Upper lobe of left lung (tissue), 4 donors: ENCODE results near the gene KCNK15.

ENCODE experiments used
- EP300 ChIP-seq, 4 donors: sonication (generic); formaldehyde crosslinking; IDR thresholded peaks; one replicate each; pipeline ENCODE4 v1.5.1; 2017; ENCODE audit warnings: antibody characterized with exemption in 4 of 4, control low read depth in 2 of 4
- POLR2A ChIP-seq, 4 donors: fragments of 450-650 bp; IDR thresholded peaks; one replicate each; pipeline ENCODE4 v1.5.1; 2016 to 2017; ENCODE audit warnings: antibody characterized with exemption in 4 of 4, mild to moderate bottlenecking in 2 of 4
- POLR2AphosphoS5 ChIP-seq, 2 donors: sonication (generic); formaldehyde crosslinking; IDR thresholded peaks; one replicate each; pipeline ENCODE4 v1.5.1; 2017; ENCODE audit warnings: antibody characterized with exemption in 2 of 2
- TF ChIP-seq, protein P1 (sequence below), 6 experiments: fragments of 450-650 bp in 4 of 6; fragments of 200-600 bp in 2 of 6; sonication (generic) in 2 of 6; IDR thresholded peaks; one replicate each; pipeline ENCODE4 v1.5.1; 2016 to 2019; ENCODE audit warnings: antibody characterized with exemption in 6 of 6

- TF ChIP-seq POLR2A (IDR thresholded peaks at IDR 0.05) (peak in 1 of 4 donors; percentile 60), POLR2AphosphoS5 (IDR thresholded peaks at IDR 0.05) (peak; percentile 67 to 82), EP300 (IDR thresholded peaks at IDR 0.05) (peak in 3 of 4 donors; percentile 9 to 70 (median 54))
- TF ChIP-seq, protein P1, sequence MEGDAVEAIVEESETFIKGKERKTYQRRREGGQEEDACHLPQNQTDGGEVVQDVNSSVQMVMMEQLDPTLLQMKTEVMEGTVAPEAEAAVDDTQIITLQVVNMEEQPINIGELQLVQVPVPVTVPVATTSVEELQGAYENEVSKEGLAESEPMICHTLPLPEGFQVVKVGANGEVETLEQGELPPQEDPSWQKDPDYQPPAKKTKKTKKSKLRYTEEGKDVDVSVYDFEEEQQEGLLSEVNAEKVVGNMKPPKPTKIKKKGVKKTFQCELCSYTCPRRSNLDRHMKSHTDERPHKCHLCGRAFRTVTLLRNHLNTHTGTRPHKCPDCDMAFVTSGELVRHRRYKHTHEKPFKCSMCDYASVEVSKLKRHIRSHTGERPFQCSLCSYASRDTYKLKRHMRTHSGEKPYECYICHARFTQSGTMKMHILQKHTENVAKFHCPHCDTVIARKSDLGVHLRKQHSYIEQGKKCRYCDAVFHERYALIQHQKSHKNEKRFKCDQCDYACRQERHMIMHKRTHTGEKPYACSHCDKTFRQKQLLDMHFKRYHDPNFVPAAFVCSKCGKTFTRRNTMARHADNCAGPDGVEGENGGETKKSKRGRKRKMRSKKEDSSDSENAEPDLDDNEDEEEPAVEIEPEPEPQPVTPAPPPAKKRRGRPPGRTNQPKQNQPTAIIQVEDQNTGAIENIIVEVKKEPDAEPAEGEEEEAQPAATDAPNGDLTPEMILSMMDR (IDR thresholded peaks at IDR 0.05) = no peak
Measured at GRCh38 chr20:44711237-44711636, 34.4 kb upstream of the KCNK15 start.
